ENCODE data around the gene RET. TPM values are rescaled to one million over a fixed set of nuclear protein-coding genes. Genes with fewer than 3 reads are reported as not detected.

RET gene
- total and polyA plus RNA-seq, 2 of the 8 experiments (the other 6 are each of a cell fraction or from before 2014, with no cell fraction given) = 6.7 to 8.4 TPM

DNA sequence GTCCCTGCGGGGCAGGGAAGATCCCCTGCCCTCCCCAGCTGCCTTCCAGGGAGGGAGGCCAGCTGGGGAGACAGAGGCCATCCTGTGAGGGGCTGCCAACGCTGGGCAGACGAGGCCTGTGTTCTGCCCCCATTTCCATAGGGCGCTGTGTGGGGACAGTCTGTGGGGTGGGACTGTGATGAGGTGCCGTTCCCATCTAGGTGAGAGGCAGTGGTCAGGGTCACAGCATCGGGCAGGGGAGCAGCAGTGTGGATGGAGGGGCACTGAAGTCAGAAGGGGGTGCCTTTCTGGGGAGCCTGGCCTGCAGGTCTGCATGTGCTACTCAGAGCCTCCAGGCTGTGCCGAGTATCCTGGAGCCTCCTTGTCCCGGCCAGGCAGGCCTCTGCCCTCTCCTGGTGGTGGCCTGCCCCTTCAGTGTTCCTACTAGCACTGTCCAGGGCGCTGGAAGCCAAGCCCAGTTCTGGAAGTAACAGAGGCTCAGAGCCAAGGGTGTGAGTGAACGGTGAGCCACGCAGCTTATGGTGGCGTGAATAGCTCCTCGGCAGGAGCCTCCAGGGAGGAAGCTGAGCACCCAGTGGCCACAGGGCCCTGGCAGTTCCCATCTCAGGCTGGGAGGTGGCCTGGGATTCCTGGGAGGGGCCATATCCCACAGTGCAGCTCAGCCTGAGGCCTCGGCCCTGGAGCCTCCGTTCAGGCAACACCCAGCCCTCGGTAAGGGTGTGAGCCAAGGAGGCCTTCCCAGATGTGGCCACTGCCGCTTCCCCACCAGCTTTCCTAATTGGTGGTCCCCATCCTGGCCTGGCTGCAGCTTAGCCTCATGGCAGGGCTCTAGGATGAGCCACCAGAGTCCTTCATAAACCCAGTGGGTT, 38.1 kb downstream of the RET start:
- Histone ChIP-seq H3K23me2 (ENCODE audit: low read depth, low read length) (no peaks in the 10 kb centered on the region), H2AK5ac (ENCODE audit: low read depth, low read length) (no peak overlapping the region), H2BK5ac (ENCODE audit: low read depth, low read length) (no peak overlapping the region), H2BK12ac (ENCODE audit: low read depth, low read length) (no peak overlapping the region), H4K8ac (ENCODE audit: extremely low read depth, insufficient read depth, low read length) (peak overlapping the region; percentile 35; the same call in 1 of the 2 replicates), H3K4ac (replicated peaks; ENCODE audit: insufficient read length, low read depth, low read length) (no peak overlapping the region), H3K4me1 (replicated peaks in 1 of 4; ENCODE audit: control insufficient read depth in 3 of 4, insufficient read depth in 4 of 4, low read length in 3 of 4) (no peaks in the 10 kb centered on the region), H3K14ac (ENCODE audit: insufficient read length) (no peak overlapping the region), H3K36me3 (ENCODE audit: control insufficient read depth in 2 of 4, insufficient read depth in 4 of 4, low read length in 3 of 4) (no peaks in the 10 kb centered on the region), H4K20me1 (replicated peaks in 1 of 2; ENCODE audit: control insufficient read depth in 1 of 2, insufficient read depth in 2 of 2, low read length in 2 of 2) (peaks cover 0 to 3% of the 10 kb centered on the region in 2 experiments), H3K4me3 (ENCODE audit: extremely low read depth in 1 of 4, insufficient read depth in 2 of 4, low read depth in 3 of 4, low read length in 4 of 4) (no peak overlapping the region), H3K79me1 (ENCODE audit: low read depth, low read length) (no peaks in the 10 kb centered on the region), H3K9me3 (ENCODE audit: insufficient read depth in 2 of 2, low read depth in 1 of 2, low read length in 1 of 2) (no peaks in the 10 kb centered on the region), H2BK15ac (ENCODE audit: low read length) (no peak overlapping the region), H3K9ac (replicated peaks in 1 of 4; ENCODE audit: extremely low read depth in 1 of 4, low read depth in 3 of 4, low read length in 3 of 4) (no peak overlapping the region), H3K18ac (ENCODE audit: extremely low read depth, low read length) (no peak overlapping the region), H2BK120ac (replicated peaks; ENCODE audit: low read depth, low read length) (no peak overlapping the region), H3K27me3 (replicated peaks in 1 of 4; ENCODE audit: control insufficient read depth in 3 of 4, extremely low read depth in 1 of 4, insufficient read depth in 3 of 4, low read length in 3 of 4) (no peaks in the 10 kb centered on the region), H3K79me2 (ENCODE audit: control insufficient read depth in 1 of 2, insufficient read depth in 2 of 2, low read length in 2 of 2) (no peaks in the 10 kb centered on the region), H3K27ac (ENCODE audit: low read depth, low read length) (no peak overlapping the region), H3K23ac (ENCODE audit: insufficient read length) (no peak overlapping the region), H3K56ac (replicated peaks; ENCODE audit: insufficient read length, low read depth, low read length) (no peak overlapping the region), H3K4me2 (ENCODE audit: insufficient read depth in 1 of 2, low read depth in 2 of 2, low read length in 2 of 2) (no peak overlapping the region), H2BK20ac (ENCODE audit: low read length) (no peak overlapping the region), H4K91ac (replicated peaks; ENCODE audit: insufficient read length, low read length) (no peak overlapping the region), H2AFZ (ENCODE audit: low read length) (no peak overlapping the region), H4K5ac (ENCODE audit: insufficient read length, low read depth, low read length) (no peak overlapping the region)
- DNase-seq (ENCODE audit: low read depth in 1 of 2, low spot score in 2 of 2) = no peak
- ChIA-PET POLR2A (ENCODE audit: partially characterized antibody) (no interaction called here), CTCF (ENCODE audit: partially characterized antibody) (interaction anchor here (0.6 to 1.7 kb wide), 7 partner anchors 10 to 181 kb away, joined by 3 to 9 read pairs (median 3); no protein-coding TSS in a partner anchor)
- WGBS, 2 experiments (ENCODE audit: extremely low coverage in 1 of 2, insufficient coverage in 1 of 2, insufficient read length in 1 of 2, insufficient replicate concordance in 2 of 2, low coverage in 1 of 2, low lambda C conversion rate in 2 of 2, missing lambda C conversion rate in 1 of 2) = 87% methylated on average over 16 of the region's 17 CpGs; no CpG with 5 or more reads in 1 of the 2 experiments
- TF ChIP-seq CHD2 (IDR thresholded peaks at IDR 0.05; ENCODE audit: low read length) = no peak
- TF ChIP-seq, protein P1, sequence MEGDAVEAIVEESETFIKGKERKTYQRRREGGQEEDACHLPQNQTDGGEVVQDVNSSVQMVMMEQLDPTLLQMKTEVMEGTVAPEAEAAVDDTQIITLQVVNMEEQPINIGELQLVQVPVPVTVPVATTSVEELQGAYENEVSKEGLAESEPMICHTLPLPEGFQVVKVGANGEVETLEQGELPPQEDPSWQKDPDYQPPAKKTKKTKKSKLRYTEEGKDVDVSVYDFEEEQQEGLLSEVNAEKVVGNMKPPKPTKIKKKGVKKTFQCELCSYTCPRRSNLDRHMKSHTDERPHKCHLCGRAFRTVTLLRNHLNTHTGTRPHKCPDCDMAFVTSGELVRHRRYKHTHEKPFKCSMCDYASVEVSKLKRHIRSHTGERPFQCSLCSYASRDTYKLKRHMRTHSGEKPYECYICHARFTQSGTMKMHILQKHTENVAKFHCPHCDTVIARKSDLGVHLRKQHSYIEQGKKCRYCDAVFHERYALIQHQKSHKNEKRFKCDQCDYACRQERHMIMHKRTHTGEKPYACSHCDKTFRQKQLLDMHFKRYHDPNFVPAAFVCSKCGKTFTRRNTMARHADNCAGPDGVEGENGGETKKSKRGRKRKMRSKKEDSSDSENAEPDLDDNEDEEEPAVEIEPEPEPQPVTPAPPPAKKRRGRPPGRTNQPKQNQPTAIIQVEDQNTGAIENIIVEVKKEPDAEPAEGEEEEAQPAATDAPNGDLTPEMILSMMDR (IDR thresholded peaks at IDR 0.05; ENCODE audit: control extremely low read depth in 1 of 3, insufficient read depth in 1 of 3, low read depth in 1 of 3, low read length in 3 of 3) = peak in 2 of 3 experiments; percentile 2 to 7; a peak in 1 of 4 replicates
- no peak for FAIRE-seq

All from H1 (cell line).